CD4-positive, alpha-beta T cell (primary cell): ENCODE results near the gene CT45A10. TPM values are rescaled to one million over a fixed set of nuclear protein-coding genes. Genes with fewer than 3 reads are reported as not detected.
"Not testable (repeated sequence)": the region's sequence is repeated elsewhere in the genome, so short reads cannot be mapped to it uniquely, and the experiment has no call there.

Source experiments
- ATAC-seq: fragments of 200-7000 bp; cut with Tn5 transposase; one replicate; pipeline ENCODE4 v1.10.0; 2022; ENCODE audit warnings: mild to moderate bottlenecking; ENCODE audit not compliant: poor library complexity
- CTCF ChIA-PET: fragments of 350-600 bp; sonication (Branson Sonifier 250); formaldehyde crosslinking; loops from one replicate; lab custom pipeline; 2021; ENCODE audit warnings: antibody characterized with exemption, inconsistent platforms; lab: Charles Lee
- POLR2A ChIA-PET: fragments of 350-600 bp; sonication (Branson Sonifier 250); formaldehyde crosslinking; loops from one replicate; lab custom pipeline; 2021; ENCODE audit warnings: antibody characterized with exemption, inconsistent platforms; lab: Charles Lee
- DNase-seq, 14 experiments: peaks; one replicate each; pipeline ENCODE4 v3.0.0-alpha.2; 2013 to 2020; ENCODE audit warnings: mixed read lengths in 2 of 14
- H3K27ac ChIP-seq, 2 donors: one replicate each; pipeline versions ENCODE4 v1.5.1 to v1.7.0; 2013; ENCODE audit warnings: low read length in 2 of 2, low read depth in 1 of 2, mild to moderate bottlenecking in 1 of 2
- H3K27me3 ChIP-seq, 2 experiments: 1 replicate in 1 of 2; 2 replicates in 1 of 2; pipeline versions ENCODE4 v1.6.1 to v1.7.0; 2013; ENCODE audit warnings: low read length in 2 of 2, control low read depth in 1 of 2, mild to moderate bottlenecking in 1 of 2, moderate library complexity in 1 of 2; ENCODE audit not compliant: insufficient read depth in 2 of 2, control insufficient read depth in 1 of 2
- H3K36me3 ChIP-seq: one replicate; pipeline ENCODE4 v1.6.1; 2013; ENCODE audit warnings: low read length, control low read depth; ENCODE audit not compliant: insufficient read depth
- H3K4me1 ChIP-seq: one replicate; pipeline ENCODE4 v1.6.1; 2013; ENCODE audit warnings: low read length, control low read depth; ENCODE audit not compliant: insufficient read depth
- H3K4me3 ChIP-seq: one replicate; pipeline ENCODE4 v1.5.1; 2013; ENCODE audit warnings: mild to moderate bottlenecking, low read length, moderate library complexity
- H3K9me3 ChIP-seq, 2 experiments: 1 replicate in 1 of 2; 2 replicates in 1 of 2; pipeline versions ENCODE4 v1.6.1 to v1.7.0; 2013; ENCODE audit warnings: low read length in 2 of 2, mild to moderate bottlenecking in 2 of 2, control low read depth in 1 of 2, moderate library complexity in 1 of 2; ENCODE audit not compliant: control insufficient read depth in 1 of 2, insufficient read depth in 1 of 2
- H3K27ac Mint-ChIP-seq: one replicate; pipeline ENCODE4 v1.8.0; 2020; ENCODE audit warnings: mixed read lengths
- H3K27me3 Mint-ChIP-seq: one replicate; pipeline ENCODE4 v1.8.0; 2021; ENCODE audit warnings: mixed read lengths
- H3K36me3 Mint-ChIP-seq: one replicate; pipeline ENCODE4 v1.8.0; 2021; ENCODE audit warnings: low read depth, mixed read lengths
- H3K4me1 Mint-ChIP-seq: one replicate; pipeline ENCODE4 v1.8.0; 2021; ENCODE audit warnings: low read depth, mixed read lengths
- H3K4me3 Mint-ChIP-seq: one replicate; pipeline ENCODE4 v1.8.0; 2020; ENCODE audit warnings: mild to moderate bottlenecking, mixed read lengths
- H3K9me3 Mint-ChIP-seq: one replicate; pipeline ENCODE4 v1.8.0; 2020; ENCODE audit warnings: mixed read lengths
- intact Hi-C, 2 experiments: fragments of 100-400 bp; cut with DNase I in 1 of 2; cut with micrococcal nuclease in 1 of 2; formaldehyde crosslinking; loops; one replicate each; pipeline versions ENCODE4 v1.15.1 to v1.9.0; 2023 to 2025; cut with DNase I, micrococcal nuclease
- total RNA-seq, 174 experiments: library from RNA in 2 of 174; stranded (reverse) in 2 of 174; gene quantifications; one replicate each; pipeline ENCODE4 v1.2.3 and lab custom pipeline; 2021 to 2026

Gene CT45A10
- total RNA-seq, 2 experiments from 2014 or later = not detected

DNA sequence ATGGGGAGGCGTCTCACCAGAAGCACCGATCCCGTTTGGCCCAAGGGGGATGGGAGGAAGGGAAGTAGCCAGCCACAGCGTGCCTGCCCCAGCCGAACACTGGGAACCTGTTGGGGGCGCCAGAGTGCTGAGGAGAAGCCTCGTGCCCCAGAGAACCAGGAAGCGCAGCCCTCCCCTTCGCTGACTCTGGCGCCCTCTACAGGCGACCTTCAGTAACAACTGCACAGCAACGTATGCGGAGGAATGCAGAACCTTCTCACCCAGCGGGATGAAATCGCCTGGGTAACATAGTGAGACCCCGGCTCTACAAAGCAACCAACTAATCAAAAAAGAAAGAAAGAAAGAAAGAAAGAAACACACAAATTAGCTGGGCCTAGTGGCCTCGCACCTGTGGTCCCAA is 38.8 kb downstream of the CT45A10 start, which contains the start of gene CT45A8:
Gene CT45A8 (minus strand): TSS at position 101 of the 400 bp plus-strand sequence. CDS start 3,755 bp downstream, outside the sequence.
- CTCF ChIA-PET, H3K4me1 ChIP-seq, H3K27ac ChIP-seq, H3K4me3 Mint-ChIP-seq, ATAC-seq, H3K9me3 Mint-ChIP-seq, H3K36me3 ChIP-seq, H3K4me1 Mint-ChIP-seq, H3K27me3 Mint-ChIP-seq, intact Hi-C loops, POLR2A ChIA-PET, DNase-seq, H3K27ac Mint-ChIP-seq, H3K4me3 ChIP-seq, H3K27me3 ChIP-seq, H3K9me3 ChIP-seq, H3K36me3 Mint-ChIP-seq: not testable (repeated sequence)

DNA sequence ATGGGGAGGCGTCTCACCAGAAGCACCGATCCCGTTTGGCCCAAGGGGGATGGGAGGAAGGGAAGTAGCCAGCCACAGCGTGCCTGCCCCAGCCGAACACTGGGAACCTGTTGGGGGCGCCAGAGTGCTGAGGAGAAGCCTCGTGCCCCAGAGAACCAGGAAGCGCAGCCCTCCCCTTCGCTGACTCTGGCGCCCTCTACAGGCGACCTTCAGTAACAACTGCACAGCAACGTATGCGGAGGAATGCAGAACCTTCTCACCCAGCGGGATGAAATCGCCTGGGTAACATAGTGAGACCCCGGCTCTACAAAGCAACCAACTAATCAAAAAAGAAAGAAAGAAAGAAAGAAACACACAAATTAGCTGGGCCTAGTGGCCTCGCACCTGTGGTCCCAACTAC is 56.1 kb downstream of the CT45A10 start, which contains the start of gene CT45A7:
Gene CT45A7 (minus strand): TSS at position 101 of the 400 bp plus-strand sequence. CDS start 3,747 bp downstream, outside the sequence.
- DNase-seq, H3K4me3 Mint-ChIP-seq, H3K27me3 Mint-ChIP-seq, intact Hi-C loops, H3K4me1 Mint-ChIP-seq, ATAC-seq, H3K4me3 ChIP-seq, H3K9me3 ChIP-seq, CTCF ChIA-PET, H3K4me1 ChIP-seq, H3K36me3 ChIP-seq, H3K36me3 Mint-ChIP-seq, H3K27me3 ChIP-seq, POLR2A ChIA-PET, H3K27ac ChIP-seq, H3K9me3 Mint-ChIP-seq, H3K27ac Mint-ChIP-seq: not testable (repeated sequence)

Other genes with a start within 250 kb of the CT45A10 start
- not detected for gene CT45A1, start 179.8 kb downstream of the CT45A10 start, total RNA-seq
- gene CT45A3, start 125.3 kb downstream of the CT45A10 start, total RNA-seq = not detected
- not detected for gene CT45A5, start 107.9 kb downstream of the CT45A10 start, total RNA-seq
- not detected for gene CT45A6, start 90.7 kb downstream of the CT45A10 start, total RNA-seq
- not detected for gene CT45A2, start 73.4 kb downstream of the CT45A10 start, total RNA-seq
- gene CT45A7, start 56.2 kb downstream of the CT45A10 start, total RNA-seq = not detected
- not detected for gene CT45A8, start 38.9 kb downstream of the CT45A10 start, total RNA-seq
- not detected for gene CT45A9, start 21.6 kb downstream of the CT45A10 start, total RNA-seq
- gene SAGE1, start 272 bp upstream of the CT45A10 start, total RNA-seq = not detected
- 10 to 100 TPM; 36.4 to 37.0 TPM for gene MMGT1, start 80.5 kb upstream of the CT45A10 start, total RNA-seq
- 10 to 100 TPM; 17.8 to 20.0 TPM for gene SLC9A6, start 92.0 kb upstream of the CT45A10 start, total RNA-seq